Loucy (cell line): ENCODE data around the gene ARID1B.

Experiments used
- H2AFZ ChIP-seq: fragments of 200-600 bp; sonication (generic); 2 replicates; pipeline ENCODE4 v1.6.0; 2016; ENCODE audit warnings: antibody characterized with exemption, mild to moderate bottlenecking, low read length, moderate library complexity
- H3F3A ChIP-seq: fragments of 200-600 bp; 2 replicates; pipeline ENCODE4 v1.6.0; 2016; ENCODE audit warnings: antibody characterized with exemption, low read depth, mild to moderate bottlenecking
- H3K27me3 ChIP-seq: fragments of 200-600 bp; sonication (generic); 2 replicates; pipeline ENCODE4 v1.6.1; 2014; ENCODE audit warnings: low read length, mild to moderate bottlenecking; ENCODE audit not compliant: insufficient read depth, poor library complexity, severe bottlenecking
- H3K36me3 ChIP-seq: fragments of 200-600 bp; sonication (generic); 2 replicates; pipeline ENCODE4 v1.6.1; 2016; ENCODE audit warnings: low read length; ENCODE audit not compliant: insufficient read depth
- H3K4me1 ChIP-seq: fragments of 200-600 bp; sonication (generic); 2 replicates; pipeline ENCODE4 v1.5.1; 2014; ENCODE audit warnings: low read length, mild to moderate bottlenecking; ENCODE audit not compliant: insufficient read depth, poor library complexity, severe bottlenecking
- H3K4me2 ChIP-seq: fragments of 200-600 bp; sonication (generic); 2 replicates; pipeline ENCODE4 v1.6.0; 2014; ENCODE audit warnings: antibody characterized with exemption, low read length, low read depth, mild to moderate bottlenecking; ENCODE audit not compliant: poor library complexity, severe bottlenecking
- H3K4me3 ChIP-seq: fragments of 200-600 bp; sonication (generic); 2 replicates; pipeline ENCODE4 v1.5.1; 2014; ENCODE audit warnings: low read length, mild to moderate bottlenecking, mixed read lengths; ENCODE audit not compliant: poor library complexity, severe bottlenecking
- H3K79me2 ChIP-seq: fragments of 200-600 bp; sonication (generic); 2 replicates; pipeline ENCODE4 v1.6.1; 2014; ENCODE audit warnings: low read length; ENCODE audit not compliant: insufficient read depth
- H3K9ac ChIP-seq: fragments of 200-600 bp; sonication (generic); 2 replicates; pipeline ENCODE4 v1.6.0; 2014; ENCODE audit warnings: mild to moderate bottlenecking, low read depth, low read length, moderate library complexity; ENCODE audit not compliant: poor library complexity, severe bottlenecking
- H3K9me2 ChIP-seq: fragments of 200-600 bp; sonication (generic); replicated peaks from 2 replicates; pipeline ENCODE4 v1.6.1; 2016; ENCODE audit warnings: low read depth, low read length, mixed read lengths
- H3K9me3 ChIP-seq: fragments of 200-600 bp; sonication (generic); 2 replicates; pipeline ENCODE4 v1.6.1; 2014; ENCODE audit warnings: mild to moderate bottlenecking, antibody characterized with exemption, low read length, low read depth; ENCODE audit not compliant: insufficient read depth
- H4K20me1 ChIP-seq: fragments of 200-600 bp; sonication (generic); 2 replicates; pipeline ENCODE4 v1.6.0; 2014; ENCODE audit warnings: antibody characterized with exemption, low read length, mild to moderate bottlenecking; ENCODE audit not compliant: insufficient read depth, poor library complexity, severe bottlenecking
- CTCF ChIP-seq: fragments of 200-600 bp; sonication (generic); conservative IDR thresholded peaks from 2 replicates; pipeline ENCODE4 v1.5.1; 2014; ENCODE audit warnings: mild to moderate bottlenecking, antibody characterized with exemption, low read length
- EZH2phosphoT487 ChIP-seq: fragments of 200-600 bp; IDR thresholded peaks from 2 replicates; pipeline ENCODE4 v1.6.1; 2018; ENCODE audit warnings: antibody characterized with exemption, mild to moderate bottlenecking, moderate library complexity, borderline replicate concordance

The ARID1B gene

GRCh38 chr6:157171801-157172200 is 394.6 kb downstream of the ARID1B start:
- H4K20me1 ChIP-seq: no peaks in the 10 kb centered on the region
- H3F3A ChIP-seq: no peaks in the 10 kb centered on the region
- H3K4me1 ChIP-seq: no peaks in the 10 kb centered on the region
- no peaks in the 10 kb centered on the region for H3K79me2 ChIP-seq
- no peak for TF ChIP-seq CTCF
- no peak for TF ChIP-seq EZH2phosphoT487
- H3K9ac ChIP-seq: no peak overlapping the region
- no peaks in the 10 kb centered on the region for H3K27me3 ChIP-seq
- no peaks in the 10 kb centered on the region for H3K9me2 ChIP-seq
- no peaks in the 10 kb centered on the region for H3K9me3 ChIP-seq
- H3K4me3 ChIP-seq: no peak overlapping the region
- no peak overlapping the region for H2AFZ ChIP-seq
- H3K4me2 ChIP-seq: no peak overlapping the region
- peaks cover 33% of the 10 kb centered on the region for H3K36me3 ChIP-seq

- no peaks in the 10 kb centered on the region for H3K9me2 ChIP-seq
- no peaks in the 10 kb centered on the region for H4K20me1 ChIP-seq
- H3K9me3 ChIP-seq: no peaks in the 10 kb centered on the region
- H3K36me3 ChIP-seq: peaks cover 38% of the 10 kb centered on the region
- H3K4me2 ChIP-seq: no peak overlapping the region
- H3K79me2 ChIP-seq: no peaks in the 10 kb centered on the region
- no peak overlapping the region for H2AFZ ChIP-seq
- no peaks in the 10 kb centered on the region for H3K4me1 ChIP-seq
- H3K4me3 ChIP-seq: no peak overlapping the region
- no peaks in the 10 kb centered on the region for H3F3A ChIP-seq
- H3K27me3 ChIP-seq: no peaks in the 10 kb centered on the region
- TF ChIP-seq CTCF: no peak
- TF ChIP-seq EZH2phosphoT487: no peak
- no peak overlapping the region for H3K9ac ChIP-seq
These were observed 395.1 kb downstream of the ARID1B start for GRCh38 chr6:157172231-157172701.

DNA sequence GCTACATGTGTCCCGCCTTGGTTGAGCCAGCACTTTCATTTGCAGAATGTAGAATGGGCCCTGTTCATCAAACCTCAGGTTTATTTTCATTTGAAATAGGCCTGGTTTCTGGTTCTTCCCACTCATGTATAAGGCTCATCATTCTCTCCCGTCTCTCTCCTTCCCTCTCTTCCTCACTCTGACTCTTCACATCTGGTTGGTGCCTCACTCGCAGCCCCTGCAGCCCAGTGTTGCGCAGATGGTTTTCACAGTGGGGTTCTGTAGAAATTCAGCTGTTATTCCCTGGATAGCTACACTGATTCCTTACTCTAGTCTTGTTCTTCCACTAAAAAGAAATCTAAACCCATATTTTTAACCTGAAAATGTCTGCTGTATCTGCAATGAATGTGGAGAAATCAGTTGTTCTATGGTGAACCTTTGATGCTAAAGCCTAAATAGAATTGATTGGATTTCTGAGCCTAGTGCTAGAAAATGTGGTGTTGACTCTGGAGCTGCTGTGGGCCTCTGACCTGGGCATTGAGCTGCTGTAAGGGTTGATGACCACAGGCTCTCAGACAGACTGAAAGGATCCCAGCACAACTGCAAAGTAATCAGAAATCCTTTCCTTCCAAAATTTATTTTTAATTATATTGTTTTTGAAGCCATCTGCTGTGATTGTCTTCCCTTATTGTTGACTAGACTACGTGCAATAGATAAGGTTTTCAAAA is 395.8 kb downstream of the ARID1B start:
- Histone ChIP-seq H3K9ac (no peak overlapping the region), H2AFZ (no peak overlapping the region)

More for the DNA sequence above, 395.8 kb downstream of the ARID1B start:
- H3K4me1 ChIP-seq: no peaks in the 10 kb centered on the region
- TF ChIP-seq CTCF (no peak), EZH2phosphoT487 (no peak)
- H3K9me3 ChIP-seq: no peaks in the 10 kb centered on the region
- H3K9me2 ChIP-seq: no peaks in the 10 kb centered on the region
- no peak overlapping the region for H3K4me2 ChIP-seq
- no peaks in the 10 kb centered on the region for H3F3A ChIP-seq
- H3K4me3 ChIP-seq: no peak overlapping the region
- peaks cover 37% of the 10 kb centered on the region for H3K36me3 ChIP-seq
- H3K27me3 ChIP-seq: no peaks in the 10 kb centered on the region
- H3K79me2 ChIP-seq: no peaks in the 10 kb centered on the region
- no peaks in the 10 kb centered on the region for H4K20me1 ChIP-seq
